ENCODE measurements around the gene VANGL2. TPM values are rescaled to one million over a fixed set of nuclear protein-coding genes. Genes with fewer than 3 reads are reported as not detected.

Gene VANGL2
- total and polyA plus RNA-seq, 2 of the 8 experiments (the other 6 are each of a cell fraction or from before 2014, with no cell fraction given) = 62.5 to 118 TPM

DNA sequence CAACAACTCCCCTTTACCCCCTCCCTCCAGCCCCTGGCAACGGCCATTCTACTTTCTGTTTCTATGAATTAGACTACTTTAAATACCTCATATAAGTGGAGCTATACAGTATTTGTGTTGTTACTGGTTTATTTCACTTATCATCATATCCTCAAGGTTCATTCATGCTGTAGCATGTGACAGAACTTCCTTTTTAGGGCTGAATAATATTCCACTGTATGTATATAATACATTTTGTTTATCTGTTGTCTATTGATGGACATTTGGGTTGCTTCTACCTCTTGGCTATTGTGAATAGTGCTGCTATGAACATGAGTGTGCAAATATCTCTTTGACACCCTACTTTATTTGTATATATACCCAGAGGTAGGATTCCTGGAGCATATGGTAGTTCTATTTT is 31.3 kb upstream of the VANGL2 start:
- H2BK120ac ChIP-seq (replicated peaks; ENCODE audit: low read depth, low read length) = no peak overlapping the region
- no peak overlapping the region for H3K4me2 ChIP-seq (ENCODE audit: insufficient read depth in 1 of 2, low read depth in 2 of 2, low read length in 2 of 2)
- no peak overlapping the region for H3K4me3 ChIP-seq (ENCODE audit: extremely low read depth in 1 of 4, insufficient read depth in 2 of 4, low read depth in 3 of 4, low read length in 4 of 4)
- no peaks in the 10 kb centered on the region for H3K79me1 ChIP-seq (ENCODE audit: low read depth, low read length)
- POLR2A ChIA-PET (ENCODE audit: partially characterized antibody) = interaction anchor here (9.5 kb wide), 1 partner anchor 17 kb away, joined by 95 read pairs; no protein-coding TSS in a partner anchor
- H3K14ac ChIP-seq (ENCODE audit: insufficient read length) = no peak overlapping the region
- H2BK12ac ChIP-seq (ENCODE audit: low read depth, low read length) = no peak overlapping the region
- no peak overlapping the region for H4K91ac ChIP-seq (replicated peaks; ENCODE audit: insufficient read length, low read length)
- H3K27ac ChIP-seq (ENCODE audit: low read depth, low read length) = no peak overlapping the region
- no peak overlapping the region for H4K5ac ChIP-seq (ENCODE audit: insufficient read length, low read depth, low read length)
- no peak overlapping the region for H2AK5ac ChIP-seq (ENCODE audit: low read depth, low read length)
- no peaks in the 10 kb centered on the region for H3K9me3 ChIP-seq (ENCODE audit: insufficient read depth in 2 of 2, low read depth in 1 of 2, low read length in 1 of 2)
- no peak overlapping the region for H3K4ac ChIP-seq (replicated peaks; ENCODE audit: insufficient read length, low read depth, low read length)
- H3K23me2 ChIP-seq (ENCODE audit: low read depth, low read length) = no peaks in the 10 kb centered on the region
- peaks cover 0 to 3% (median 0%) of the 10 kb centered on the region in 4 experiments; a peak in 2 of 7 replicates for H3K4me1 ChIP-seq (replicated peaks in 1 of 4; ENCODE audit: control insufficient read depth in 3 of 4, insufficient read depth in 4 of 4, low read length in 3 of 4)
- no peak overlapping the region for H2BK15ac ChIP-seq (ENCODE audit: low read length)
- no peak overlapping the region for H2BK20ac ChIP-seq (ENCODE audit: low read length)
- no peaks in the 10 kb centered on the region for H4K20me1 ChIP-seq (replicated peaks in 1 of 2; ENCODE audit: control insufficient read depth in 1 of 2, insufficient read depth in 2 of 2, low read length in 2 of 2)
- H2BK5ac ChIP-seq (ENCODE audit: low read depth, low read length) = no peak overlapping the region
- CTCF ChIA-PET (ENCODE audit: partially characterized antibody) = interaction anchor here (0.6 to 26.0 kb wide), 3 partner anchors 8 to 703 kb away, joined by 3 to 683 read pairs (median 165); no protein-coding TSS in a partner anchor
- H3K9ac ChIP-seq (replicated peaks in 1 of 4; ENCODE audit: extremely low read depth in 1 of 4, low read depth in 3 of 4, low read length in 3 of 4) = no peak overlapping the region
- no peak overlapping the region for H2AFZ ChIP-seq (ENCODE audit: low read length)
- H4K8ac ChIP-seq (ENCODE audit: extremely low read depth, insufficient read depth, low read length) = no peak overlapping the region
- WGBS, 2 experiments (ENCODE audit: extremely low coverage in 1 of 2, insufficient coverage in 1 of 2, insufficient read length in 1 of 2, insufficient replicate concordance in 2 of 2, low coverage in 1 of 2, low lambda C conversion rate in 2 of 2, missing lambda C conversion rate in 1 of 2) = 96% methylated on average over 1 of the region's 1 CpG; no CpG with 5 or more reads in 1 of the 2 experiments
- no peaks in the 10 kb centered on the region for H3K27me3 ChIP-seq (replicated peaks in 1 of 4; ENCODE audit: control insufficient read depth in 3 of 4, extremely low read depth in 1 of 4, insufficient read depth in 3 of 4, low read length in 3 of 4)
- no peak overlapping the region for H3K56ac ChIP-seq (replicated peaks; ENCODE audit: insufficient read length, low read depth, low read length)
- no peak for FAIRE-seq
- no peak overlapping the region for H3K18ac ChIP-seq (ENCODE audit: extremely low read depth, low read length)
- H3K23ac ChIP-seq (ENCODE audit: insufficient read length) = no peak overlapping the region
- H3K36me3 ChIP-seq (ENCODE audit: control insufficient read depth in 2 of 4, insufficient read depth in 4 of 4, low read length in 3 of 4) = no peaks in the 10 kb centered on the region
- no peaks in the 10 kb centered on the region for H3K79me2 ChIP-seq (ENCODE audit: control insufficient read depth in 1 of 2, insufficient read depth in 2 of 2, low read length in 2 of 2)
- no peak for DNase-seq (ENCODE audit: low read depth in 1 of 2, low spot score in 2 of 2)
- TF ChIP-seq SRF (IDR thresholded peaks at IDR 0.05; ENCODE audit: low read depth, low read length) (no peak), CBX8 (IDR thresholded peaks at IDR 0.05; ENCODE audit: borderline replicate concordance, low read depth, low read length) (no peak), YY1 (IDR thresholded peaks at IDR 0.05; ENCODE audit: low read depth, low read length) (no peak), POU5F1 (IDR thresholded peaks at IDR 0.05; ENCODE audit: low read depth, low read length) (no peak), KDM4A (IDR thresholded peaks at IDR 0.05; ENCODE audit: low read depth, low read length, severe bottlenecking) (no peak), MAFK (IDR thresholded peaks at IDR 0.05; ENCODE audit: low read depth, low read length) (no peak), SP2 (IDR thresholded peaks at IDR 0.05; ENCODE audit: low read length) (no peak), E2F6 (IDR thresholded peaks at IDR 0.05) (no peak), RBBP5 (IDR thresholded peaks at IDR 0.05; ENCODE audit: borderline replicate concordance, low read depth, low read length) (no peak), POLR2AphosphoS5 (IDR thresholded peaks at IDR 0.05; ENCODE audit: low read depth, low read length) (no peak), SAP30 (IDR thresholded peaks at IDR 0.05; ENCODE audit: insufficient read depth, insufficient replicate concordance, low read length) (no peak), RNF2 (IDR thresholded peaks at IDR 0.05; ENCODE audit: borderline replicate concordance, low read depth, low read length, missing control alignments, poor library complexity, severe bottlenecking) (no peak), SIX5 (IDR thresholded peaks at IDR 0.05; ENCODE audit: low read depth, low read length) (no peak), SP4 (IDR thresholded peaks at IDR 0.05; ENCODE audit: low read length) (no peak)
